Suppressor macrophage treated with lipopolysaccharide for 1 hour (primary cell): Measurements from ENCODE around the gene PFKM.
"Not testable (repeated sequence)": the region's sequence is repeated elsewhere in the genome, so short reads cannot be mapped to it uniquely, and the experiment has no call there.

Source experiments
- DNase-seq, 3 donors: peaks; one replicate each; pipeline ENCODE4 v3.0.0-alpha.2; 2020 to 2022

PFKM gene

DNA sequence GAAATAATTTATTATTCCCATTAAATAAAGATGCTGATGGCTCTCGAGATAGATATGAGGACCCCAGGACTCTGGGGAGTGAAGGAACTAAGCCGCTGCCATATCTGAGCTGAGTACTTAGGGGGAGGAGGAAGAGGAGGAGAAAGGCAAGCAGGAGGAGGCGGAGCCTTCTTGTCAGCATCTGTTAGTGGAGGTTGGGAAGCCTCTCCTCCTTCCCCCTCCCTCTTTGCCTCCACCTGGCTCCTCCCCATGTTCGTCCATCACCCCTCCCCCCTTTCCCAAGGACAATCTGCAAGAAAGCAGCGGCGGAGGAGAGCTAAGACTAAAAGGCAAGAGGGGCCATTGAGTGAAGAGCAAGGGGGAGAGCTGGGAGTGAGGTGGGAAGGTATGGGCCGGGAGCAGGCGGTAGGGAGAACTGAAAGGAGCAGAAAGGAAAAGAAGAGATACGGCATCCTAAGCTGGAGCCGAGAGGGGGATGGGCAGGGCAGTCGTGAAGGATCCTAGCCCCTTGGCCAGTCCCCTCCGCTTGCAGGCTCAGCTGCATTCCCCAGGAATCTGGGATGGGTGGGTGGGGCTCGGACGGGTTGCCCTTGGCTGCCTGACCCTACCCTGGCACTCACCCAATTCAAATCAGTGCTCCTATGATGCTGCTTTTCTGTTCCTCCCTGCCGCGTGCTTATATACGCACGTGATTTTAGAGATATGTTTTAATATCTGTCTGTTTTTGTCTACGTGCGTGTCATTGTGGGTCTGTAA lies at the start of gene PFKM:
Gene PFKM, plus strand, starts transcription at position 287 of the 756 bp plus-strand sequence. CDS start 3,411 bp downstream, outside the sequence.
- DNase-seq = peak; percentile 59 to 77 (median 72)

DNA sequence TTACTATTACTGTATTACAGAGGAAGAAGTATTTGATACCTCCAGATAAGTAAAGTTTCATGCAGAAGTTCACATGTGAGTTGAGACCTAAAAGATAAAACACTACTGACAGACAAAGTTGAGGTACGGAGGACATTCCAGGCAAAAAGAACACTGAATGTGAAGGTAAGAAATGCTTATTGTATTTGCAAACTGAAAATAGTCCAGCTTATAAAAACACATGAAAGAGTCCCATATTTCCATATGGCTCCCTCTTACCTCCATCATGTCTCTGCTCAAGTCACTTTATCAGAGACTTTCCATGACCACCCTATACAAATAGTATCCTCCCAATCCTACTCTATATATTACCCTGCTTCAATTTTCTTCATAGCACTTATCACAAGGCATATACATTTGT lies 49.1 kb upstream of the PFKM start:
- DNase-seq = no peak

- DNase-seq = no peak
Measured at GRCh38 chr12:48070731-48071130, 48.4 kb upstream of the PFKM start.

- DNase-seq = no peak
Measured at GRCh38 chr12:48071808-48072207, 47.4 kb upstream of the PFKM start.

GRCh38 chr12:48072266-48072665 lies 46.9 kb upstream of the PFKM start:
- no peak for DNase-seq

DNA sequence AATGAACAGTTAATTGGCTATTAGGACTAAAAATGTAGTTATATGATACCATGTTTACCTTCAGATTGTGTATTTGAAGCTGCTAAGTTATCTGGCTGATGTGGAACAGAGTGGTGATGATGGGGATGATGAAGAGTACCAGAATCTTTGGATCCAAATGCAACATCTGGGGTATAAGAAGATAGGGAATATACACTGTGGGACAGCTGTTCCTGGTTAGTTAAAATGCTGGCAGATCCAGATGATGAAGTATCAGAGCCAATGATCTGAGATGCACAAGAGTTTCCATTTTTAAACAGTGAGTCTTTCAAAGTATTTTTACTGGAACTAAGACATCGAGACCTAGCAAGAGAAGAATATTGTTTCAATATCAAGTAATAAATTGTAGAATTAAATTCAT lies 44.9 kb upstream of the PFKM start:
- DNase-seq = no peak

- DNase-seq = peak; percentile 18 to 46 (median 25)
Measured at GRCh38 chr12:48075832-48076231, 43.3 kb upstream of the PFKM start.

DNA sequence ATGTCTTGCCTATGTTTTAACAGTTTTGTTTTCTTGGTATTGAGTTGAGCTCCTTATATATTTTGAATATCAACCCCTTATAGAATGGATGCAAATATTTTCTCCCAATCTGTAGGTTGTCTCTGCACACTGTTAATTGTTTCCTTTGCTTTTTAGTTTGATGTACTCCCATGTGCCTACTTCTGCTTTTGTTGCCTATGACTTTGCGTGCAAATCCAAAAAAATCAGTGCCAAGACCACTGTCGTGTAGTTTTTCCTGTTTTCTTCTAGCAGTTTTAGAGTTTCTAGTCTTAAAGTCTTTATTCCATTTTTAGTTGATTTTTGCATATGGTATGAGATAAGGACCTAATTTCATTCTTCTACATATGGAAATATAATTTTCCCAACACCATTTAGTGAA lies 42.1 kb upstream of the PFKM start:
- no peak for DNase-seq

DNA sequence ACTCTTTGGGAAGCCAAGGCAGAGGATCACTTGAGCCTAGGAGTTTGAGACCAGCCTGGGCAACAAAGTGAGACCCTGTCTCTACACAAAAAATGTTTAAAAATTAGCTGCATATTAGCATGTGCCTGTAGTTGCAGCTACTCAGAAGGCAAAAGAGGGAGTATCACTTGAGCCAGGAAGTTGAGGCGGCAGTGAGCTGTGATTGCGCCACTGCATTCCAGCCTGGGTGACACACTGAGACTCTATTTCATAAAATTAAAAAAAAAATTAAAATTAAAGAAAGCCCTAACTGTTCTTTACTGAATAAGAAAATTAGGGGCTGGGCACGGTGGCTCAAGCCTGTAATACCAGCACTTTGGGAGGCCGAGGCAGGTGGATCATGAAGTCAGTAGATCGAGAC lies 40.3 kb upstream of the PFKM start:
- DNase-seq = peak in 2 of 3 donors; percentile 14 to 21

GRCh38 chr12:48080285-48080684 lies 38.9 kb upstream of the PFKM start:
- DNase-seq = no peak

GRCh38 chr12:48080821-48081220 lies 38.3 kb upstream of the PFKM start:
- no peak for DNase-seq

DNA sequence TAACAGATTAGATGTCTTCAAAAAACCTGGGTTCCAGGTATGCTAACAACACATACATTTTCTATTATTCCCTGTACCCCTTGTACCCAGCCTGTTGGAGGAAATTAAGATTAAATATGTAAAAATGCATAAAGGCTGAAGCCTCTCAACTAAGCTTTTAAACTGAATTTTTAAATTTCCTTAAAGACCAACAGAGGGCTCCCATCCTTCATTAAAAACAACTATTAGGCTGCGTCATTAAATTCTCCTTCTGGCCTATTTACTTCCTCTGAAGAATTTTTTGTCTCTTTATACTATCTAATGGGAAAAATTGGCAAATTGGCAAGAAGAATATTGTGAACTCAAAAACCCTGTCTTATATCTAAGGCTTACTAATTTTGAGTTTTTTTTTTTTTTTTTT lies 35.1 kb upstream of the PFKM start:
- peak in 1 of 3 donors; percentile 27 for DNase-seq

GRCh38 chr12:48084841-48085460 lies 34.2 kb upstream of the PFKM start:
- DNase-seq = no peak

DNA sequence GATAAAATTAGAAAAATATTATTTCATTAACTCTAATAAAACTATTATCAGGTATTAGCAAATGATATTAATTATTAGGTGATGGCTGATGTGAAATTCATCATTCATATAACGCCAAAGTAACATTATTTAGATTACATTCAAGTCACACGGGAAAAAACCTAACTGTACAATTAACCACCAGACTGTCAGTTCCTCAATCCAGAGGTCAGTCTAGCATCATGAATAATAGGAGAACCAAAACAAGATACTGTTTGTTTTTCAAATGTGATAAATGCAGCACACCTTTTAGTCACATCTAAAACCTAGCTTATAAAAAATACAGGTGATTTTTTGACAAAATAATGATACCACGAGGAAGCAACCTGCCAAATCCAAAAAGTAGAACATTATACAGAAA lies 32.8 kb upstream of the PFKM start:
- no peak for DNase-seq

- DNase-seq = no peak
Measured at GRCh38 chr12:48092611-48093010, 26.6 kb upstream of the PFKM start.

DNA sequence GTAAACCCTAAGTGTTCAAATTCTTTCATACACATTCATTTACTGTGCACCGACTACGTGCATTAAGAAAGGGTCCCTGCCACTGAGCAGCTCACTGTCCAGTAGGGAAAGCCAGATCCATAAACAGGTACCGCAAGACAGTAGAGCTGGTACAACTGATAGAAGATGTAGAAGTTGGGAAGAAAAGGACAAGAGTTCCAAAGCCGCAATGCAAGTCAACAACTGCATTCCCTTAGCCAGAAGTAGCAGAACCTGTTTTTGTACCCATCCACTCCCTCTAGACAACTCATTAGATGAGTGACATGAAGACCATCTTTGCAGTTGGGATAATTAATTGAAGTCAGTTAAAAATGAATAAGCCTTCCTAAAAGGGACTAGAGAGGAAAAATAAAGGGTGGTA lies 14.6 kb upstream of the PFKM start:
- no peak for DNase-seq

GRCh38 chr12:48105321-48105866 lies 13.8 kb upstream of the PFKM start:
- DNase-seq = peak; percentile 47 to 72 (median 60)

GRCh38 chr12:48105867-48106680 lies 13.1 kb upstream of the PFKM start, which contains the start of gene SENP1:
TSS of gene SENP1 (minus strand) at chr12:48106079. CDS start at chr12:48101472, 4,607 bp downstream.
- DNase-seq = peak; percentile 87 to 93 (median 92)

- DNase-seq = no peak
Measured at GRCh38 chr12:48106681-48107613, 12.2 kb upstream of the PFKM start.

- DNase-seq = no peak
Measured at GRCh38 chr12:48109424-48109823, 9.7 kb upstream of the PFKM start.

DNA sequence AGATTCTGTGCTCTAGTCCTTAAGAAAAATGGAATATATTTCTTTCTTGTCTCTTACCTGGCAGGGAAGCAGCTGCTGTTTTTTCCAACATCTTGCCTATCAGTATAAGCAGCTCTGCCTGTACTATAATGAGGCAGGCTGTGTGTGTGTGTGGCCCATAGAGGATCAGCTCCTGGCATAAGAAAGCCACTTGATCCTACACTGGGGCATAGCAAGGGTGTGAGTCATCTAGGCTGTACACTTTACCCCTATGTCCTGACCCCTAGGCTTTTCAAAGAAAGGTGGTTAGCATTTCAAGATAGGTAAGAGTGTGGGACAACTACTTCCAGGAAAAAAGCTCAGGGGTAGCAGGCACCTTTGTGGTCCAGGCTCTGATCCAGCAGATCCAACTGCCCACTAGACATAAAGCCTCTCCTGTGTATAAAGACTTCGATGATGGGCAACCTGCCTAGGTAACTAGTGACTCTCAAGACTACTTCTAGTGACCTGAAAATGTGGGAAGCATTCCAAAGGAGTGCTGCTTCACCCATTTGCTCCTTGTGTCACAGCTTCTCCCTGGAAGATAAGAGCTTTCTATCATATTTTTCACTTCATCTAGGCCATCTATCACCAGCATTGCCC lies 8.4 kb upstream of the PFKM start:
- DNase-seq = no peak

GRCh38 chr12:48111312-48111693 lies 7.9 kb upstream of the PFKM start:
- DNase-seq = not testable (repeated sequence)
